H54 (cell line): Measurements from ENCODE around the gene LSM11.
A peak's percentile ranks its signal among the peaks of the same experiment; 100 is the strongest.
"Not testable (repeated sequence)": the region's sequence is repeated elsewhere in the genome, so short reads cannot be mapped to it uniquely, and the experiment has no call there.

Source experiments
- DNase-seq: peaks from one replicate; pipeline ENCODE4 v3.0.0; 2011; ENCODE audit warnings: low spot score, mixed read lengths; ENCODE audit not compliant: insufficient read length
- FAIRE-seq: peaks from 3 replicates; lab custom pipeline; 2011; peaks lifted over from hg19 to GRCh38; lab: Jason Lieb, UNC
- POLR2A ChIP-seq: IDR thresholded peaks from 2 replicates; pipeline ENCODE4 v1.6.1; 2011; ENCODE audit warnings: low read depth, mild to moderate bottlenecking, low read length

Gene LSM11

GRCh38 chr5:157743163-157744050, at the start of gene LSM11:
TSS of gene LSM11 (plus strand) at chr5:157743712. CDS start at chr5:157743751, 39 bp downstream.
- FAIRE-seq: peak; percentile 60
- DNase-seq: peak; percentile 89
- TF ChIP-seq POLR2A: peak; percentile 52

GRCh38 chr5:157693816-157694215, 49.7 kb upstream of the LSM11 start:
- not testable (repeated sequence) for FAIRE-seq, DNase-seq

- DNase-seq, FAIRE-seq: not testable (repeated sequence)
These were observed 47.4 kb upstream of the LSM11 start for GRCh38 chr5:157696154-157696553.

- not testable (repeated sequence) for DNase-seq, FAIRE-seq
These were observed 44.8 kb upstream of the LSM11 start for GRCh38 chr5:157698674-157699073.

- FAIRE-seq: no peak
- no peak for DNase-seq
- TF ChIP-seq POLR2A: no peak
These were observed 39.8 kb upstream of the LSM11 start for GRCh38 chr5:157703736-157704135.

- FAIRE-seq: peak; percentile 15
- TF ChIP-seq POLR2A: no peak
- no peak for DNase-seq
These were observed 34.6 kb upstream of the LSM11 start for GRCh38 chr5:157708866-157709265.

GRCh38 chr5:157709346-157709745, 34.2 kb upstream of the LSM11 start:
- FAIRE-seq: no peak
- no peak for DNase-seq

GRCh38 chr5:157710431-157710830, 33.1 kb upstream of the LSM11 start:
- no peak for TF ChIP-seq POLR2A
- FAIRE-seq: no peak
- no peak for DNase-seq

More at GRCh38 chr5:157709346-157709745, 34.2 kb upstream of the LSM11 start:
- no peak for TF ChIP-seq POLR2A

- FAIRE-seq (peak; percentile 86), DNase-seq (no peak)
- no peak for TF ChIP-seq POLR2A
These were observed 32.6 kb upstream of the LSM11 start for GRCh38 chr5:157710882-157711281.

- FAIRE-seq (no peak), DNase-seq (no peak)
- TF ChIP-seq POLR2A: no peak
These were observed 29.5 kb upstream of the LSM11 start for GRCh38 chr5:157713830-157714595.

GRCh38 chr5:157714596-157714864, 29.0 kb upstream of the LSM11 start:
- no peak for TF ChIP-seq POLR2A
- FAIRE-seq (no peak), DNase-seq (no peak)

GRCh38 chr5:157718519-157718918, 25.0 kb upstream of the LSM11 start:
- no peak for TF ChIP-seq POLR2A
- DNase-seq (no peak), FAIRE-seq (peak; percentile 64)

GRCh38 chr5:157719245-157719644, 24.3 kb upstream of the LSM11 start:
- FAIRE-seq (no peak), DNase-seq (no peak)
- no peak for TF ChIP-seq POLR2A

- no peak for TF ChIP-seq POLR2A
These were observed 22.4 kb upstream of the LSM11 start for GRCh38 chr5:157721159-157721558.

GRCh38 chr5:157722895-157723294, 20.6 kb upstream of the LSM11 start:
- FAIRE-seq, DNase-seq: not testable (repeated sequence)

More at GRCh38 chr5:157721159-157721558, 22.4 kb upstream of the LSM11 start:
- no peak for DNase-seq
- FAIRE-seq: no peak

- not testable (repeated sequence) for DNase-seq, FAIRE-seq
These were observed 16.9 kb upstream of the LSM11 start for GRCh38 chr5:157726607-157727006.

- FAIRE-seq, DNase-seq: not testable (repeated sequence)
These were observed 15.7 kb upstream of the LSM11 start for GRCh38 chr5:157727858-157728257.
